Retina (tissue), 1 donor: ENCODE measurements around the gene FMN1.
A peak's percentile ranks its signal among the peaks of the same experiment; 100 is the strongest.

Source experiments
- DNase-seq: peaks from one replicate; pipeline ENCODE4 v3.0.0-alpha.2; 2016

FMN1 gene

GRCh38 chr15:33044598-33044997 lies 149.9 kb downstream of the FMN1 start:
- no peak for DNase-seq

GRCh38 chr15:33043636-33044035 lies 150.9 kb downstream of the FMN1 start:
- no peak for DNase-seq

- no peak for DNase-seq
These were observed 154.0 kb downstream of the FMN1 start for GRCh38 chr15:33040496-33040895.

DNA sequence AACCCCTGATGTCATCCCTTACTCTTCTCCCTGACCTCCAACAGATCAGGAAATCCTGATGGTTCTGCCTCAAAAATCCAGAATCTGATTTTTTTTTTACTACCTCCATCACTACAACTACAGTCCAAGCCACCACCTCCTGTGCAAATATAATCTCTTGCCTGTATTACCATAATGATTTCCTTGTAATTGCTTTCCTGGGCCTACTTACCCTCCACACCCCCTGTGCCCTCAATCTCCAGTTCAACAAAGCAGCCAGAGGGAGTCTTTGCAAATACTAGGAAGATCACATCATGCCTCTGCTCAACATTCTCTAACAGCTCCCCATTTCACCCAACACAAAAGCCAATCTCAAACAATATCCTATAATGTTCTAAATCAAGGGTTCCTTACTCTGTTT lies 159.9 kb downstream of the FMN1 start:
- DNase-seq, result no peak

- DNase-seq, result no peak
These were observed 162.5 kb downstream of the FMN1 start for GRCh38 chr15:33032053-33032452.

DNA sequence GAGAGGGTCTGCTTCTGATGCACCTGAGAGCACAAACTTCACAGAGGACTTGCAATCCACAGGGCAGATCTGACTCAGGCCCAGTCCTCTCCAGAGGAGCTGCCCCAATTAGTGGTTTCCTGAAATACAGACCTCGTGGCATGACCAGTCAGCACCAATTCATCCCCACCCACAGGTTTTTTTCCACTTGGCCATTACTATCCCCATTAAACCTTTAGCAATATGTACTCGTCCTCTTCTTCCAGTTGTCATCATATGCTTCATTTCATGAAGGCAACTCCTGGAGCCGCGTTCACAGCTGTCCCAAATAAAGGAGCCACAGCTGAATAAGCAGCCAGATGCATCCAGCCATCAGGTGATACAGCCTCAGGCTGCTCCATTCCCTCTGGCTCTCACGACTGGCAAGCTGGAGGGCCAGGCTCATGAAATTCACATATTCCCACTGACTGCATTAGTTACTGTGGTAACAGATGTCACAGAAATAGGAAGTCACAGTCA lies 163.1 kb downstream of the FMN1 start:
- peak; percentile 39 for DNase-seq

DNA sequence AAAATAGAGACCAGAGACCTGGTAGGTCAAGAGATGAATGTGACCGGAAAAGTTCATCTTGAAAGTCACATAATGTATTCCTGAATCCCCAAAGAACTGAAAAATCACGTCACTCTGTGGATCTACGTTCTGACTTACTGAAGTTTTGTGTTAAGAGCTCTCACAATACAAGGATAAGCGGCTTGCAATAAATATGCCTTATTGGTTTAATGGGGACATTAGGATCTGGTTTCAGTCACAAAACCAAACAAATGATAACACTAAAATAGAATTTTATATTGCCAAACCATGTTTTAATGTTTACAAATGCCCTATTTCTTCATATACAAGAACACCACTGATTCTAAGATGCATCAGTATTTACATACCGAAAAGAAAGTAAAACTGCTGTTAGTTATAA lies 164.2 kb downstream of the FMN1 start:
- DNase-seq, result no peak

- no peak for DNase-seq
These were observed 165.3 kb downstream of the FMN1 start for GRCh38 chr15:33029109-33029652.

DNA sequence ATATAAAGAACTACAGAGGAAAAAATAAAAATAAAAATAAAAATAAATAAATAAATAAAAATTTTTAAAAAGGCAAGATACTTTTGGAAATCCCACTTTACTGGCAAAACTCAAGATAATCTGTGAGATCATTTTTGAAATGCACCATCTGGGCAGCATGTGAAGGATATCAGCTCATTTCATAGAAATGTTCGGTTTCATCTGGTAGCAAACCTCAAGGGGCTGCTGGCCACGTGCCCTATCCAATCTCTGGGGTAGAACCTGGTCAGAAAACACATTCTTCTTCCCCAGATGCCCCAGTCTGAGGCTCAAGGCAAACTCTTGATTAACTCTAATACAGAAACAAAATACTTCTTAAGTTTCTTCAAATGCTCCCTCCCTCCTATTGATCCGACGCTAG lies 166.0 kb downstream of the FMN1 start:
- no peak for DNase-seq

DNA sequence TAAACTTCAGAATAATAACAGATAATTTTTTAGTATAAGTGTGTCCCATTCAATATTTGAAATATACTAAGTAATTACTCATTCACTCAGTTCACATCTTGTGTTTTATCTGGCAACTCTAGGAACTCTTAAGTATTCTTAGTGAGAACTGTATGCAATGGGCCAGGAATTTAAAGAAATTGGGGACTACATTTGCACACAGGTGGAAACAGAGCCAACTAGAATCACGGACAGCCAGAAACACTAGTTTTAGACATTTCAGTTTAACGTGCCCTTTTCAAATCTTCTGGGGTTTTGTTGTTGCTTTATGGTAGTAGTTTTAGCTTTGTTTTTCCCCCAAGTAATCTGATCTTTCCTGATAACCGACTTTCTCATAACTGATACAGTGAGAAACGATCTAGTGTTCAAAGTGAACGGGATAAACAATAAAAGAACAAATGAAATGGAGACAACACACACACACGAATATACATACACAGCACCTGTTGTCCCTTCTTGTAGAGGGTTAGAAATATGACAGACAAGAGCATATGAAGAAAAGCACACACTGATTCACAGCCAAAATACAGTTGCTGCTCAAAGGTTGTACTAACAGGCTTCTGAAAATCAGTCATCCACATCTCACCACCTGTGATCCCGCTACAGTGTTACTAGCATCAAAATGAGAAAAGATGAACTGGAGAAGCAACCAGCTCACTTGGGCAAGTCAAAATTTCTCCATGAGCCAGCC lies 167.0 kb downstream of the FMN1 start:
- DNase-seq, result no peak

GRCh38 chr15:33026614-33027013 lies 167.9 kb downstream of the FMN1 start:
- no peak for DNase-seq

DNA sequence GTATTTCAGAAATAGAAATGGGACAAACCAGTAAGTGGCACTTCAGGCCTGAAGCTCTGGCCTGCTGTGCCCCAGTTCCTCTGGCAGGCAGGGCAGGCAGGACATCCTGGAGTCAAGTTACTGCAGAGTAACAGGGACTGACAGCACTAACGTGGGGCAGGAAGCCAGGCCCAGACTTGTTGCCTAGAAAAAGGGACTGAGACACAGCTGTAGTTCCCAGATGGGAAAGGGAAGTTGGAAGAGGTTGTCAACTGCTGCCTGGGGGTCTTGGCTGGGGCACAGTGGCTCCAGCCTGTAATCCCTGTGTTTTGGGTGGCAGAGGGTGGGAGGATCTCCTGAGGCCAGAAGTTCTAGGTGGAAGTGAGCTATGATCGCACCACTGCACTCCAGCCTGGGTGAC lies 171.9 kb downstream of the FMN1 start:
- DNase-seq, result no peak

DNA sequence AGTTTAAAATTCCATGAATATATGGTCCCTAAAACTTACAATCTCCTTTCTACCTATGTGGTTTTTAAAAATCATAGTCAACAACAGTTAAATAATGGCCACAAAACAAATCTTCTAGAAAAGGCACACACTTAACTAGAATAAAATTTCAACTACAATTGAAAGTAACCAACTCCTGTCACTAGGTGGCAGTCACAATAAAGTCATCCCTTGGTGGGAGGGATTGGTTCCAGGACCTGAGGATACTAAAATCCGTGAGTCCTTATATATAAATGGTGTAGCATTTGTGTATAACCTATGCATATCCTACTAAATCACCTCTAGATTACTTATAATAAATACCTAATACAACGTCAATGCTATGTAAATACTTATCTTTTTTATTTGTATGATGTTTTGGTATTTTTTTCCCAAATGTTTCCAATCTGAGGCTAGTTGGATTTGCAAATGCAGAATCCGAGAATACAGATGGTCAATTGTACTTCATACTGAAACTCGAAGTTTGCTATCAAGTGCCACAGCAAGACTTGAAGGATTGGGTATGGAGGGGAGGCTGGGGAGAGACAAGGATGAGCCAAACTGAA lies 172.6 kb downstream of the FMN1 start:
- no peak for DNase-seq

DNA sequence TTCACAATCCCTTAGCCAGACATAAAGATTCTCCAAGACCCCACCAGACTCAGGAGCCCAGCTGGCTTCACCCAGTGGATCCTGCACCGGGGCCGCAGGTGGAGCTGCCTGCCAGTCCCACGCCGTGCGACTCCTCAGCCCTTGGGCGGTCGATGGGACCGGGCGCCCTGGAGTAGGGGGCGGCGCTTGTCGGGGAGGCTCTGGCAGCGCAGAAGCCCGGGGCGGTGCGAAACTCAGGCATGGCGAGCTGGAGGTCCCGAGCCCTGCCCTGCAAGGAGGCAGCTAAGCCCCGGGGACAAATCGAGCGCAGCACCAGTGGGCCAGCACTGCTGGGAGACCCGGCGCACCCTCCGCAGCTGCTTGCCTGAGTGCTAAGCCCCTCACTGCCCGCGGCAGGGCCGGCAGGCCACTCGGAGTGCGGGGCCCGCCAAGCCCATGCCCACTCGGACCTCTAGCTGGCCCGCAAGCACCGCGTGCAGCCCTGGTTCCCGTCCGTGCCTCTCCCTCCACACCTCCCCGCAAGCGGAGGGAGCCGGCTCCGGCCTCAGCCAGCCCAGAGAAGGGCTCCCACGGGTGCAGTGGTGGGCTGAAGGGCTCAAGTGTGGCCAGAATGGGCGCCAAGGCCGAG lies 175.0 kb downstream of the FMN1 start:
- no peak for DNase-seq

DNA sequence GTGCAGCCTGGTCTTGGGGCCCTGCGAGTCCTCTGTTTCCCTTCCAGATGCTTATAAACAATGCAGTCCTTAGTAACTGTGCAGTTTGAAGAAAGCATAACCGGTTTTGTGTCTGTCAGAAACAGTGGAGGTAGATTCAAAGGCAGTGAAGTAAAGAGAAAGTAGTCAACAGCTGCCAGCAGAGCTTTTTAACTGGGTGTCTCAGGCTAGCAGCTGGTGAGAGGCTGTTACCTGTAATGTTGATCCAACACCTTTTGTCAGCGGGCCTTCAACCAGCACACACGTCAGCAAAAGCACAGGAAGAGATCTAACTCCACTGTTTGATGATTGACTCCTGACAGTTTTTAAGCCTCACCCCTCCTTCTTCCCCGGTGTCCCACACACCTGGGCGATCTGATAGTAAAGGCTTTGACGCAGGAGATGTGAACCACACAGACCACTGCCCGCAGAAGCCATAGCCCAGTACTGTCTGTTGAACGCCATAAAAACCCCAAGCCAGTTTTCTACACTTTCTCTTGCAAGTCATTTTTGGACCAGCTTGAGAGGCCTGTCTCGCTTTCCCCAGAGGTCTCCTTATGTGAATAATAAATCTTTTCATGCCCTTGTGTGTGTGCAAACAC lies 178.0 kb downstream of the FMN1 start:
- DNase-seq, result no peak

- no peak for DNase-seq
These were observed 179.9 kb downstream of the FMN1 start for GRCh38 chr15:33014586-33014985.

GRCh38 chr15:33013827-33014445 lies 180.6 kb downstream of the FMN1 start:
- no peak for DNase-seq

GRCh38 chr15:33011976-33012375 lies 182.5 kb downstream of the FMN1 start:
- no peak for DNase-seq

DNA sequence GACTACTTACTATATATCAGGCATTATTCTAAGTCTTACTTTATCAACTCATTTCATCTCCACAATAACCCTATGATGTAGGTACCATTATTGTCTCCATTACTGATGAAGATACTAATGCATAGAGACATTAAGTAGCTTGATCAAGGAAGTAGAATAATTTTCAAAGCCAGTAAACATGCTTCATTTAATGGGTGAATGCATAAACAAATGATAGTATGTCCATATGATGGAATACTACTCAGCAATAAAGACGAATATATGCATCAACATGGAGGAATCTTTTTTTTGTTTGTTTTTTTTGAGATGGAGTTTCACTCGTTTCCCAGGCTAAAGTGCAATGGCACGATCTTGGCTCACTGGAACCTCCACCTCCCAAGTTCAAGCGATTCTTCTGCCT lies 184.9 kb downstream of the FMN1 start:
- DNase-seq, result no peak

- no peak for DNase-seq
These were observed 185.5 kb downstream of the FMN1 start for GRCh38 chr15:33009026-33009425.

DNA sequence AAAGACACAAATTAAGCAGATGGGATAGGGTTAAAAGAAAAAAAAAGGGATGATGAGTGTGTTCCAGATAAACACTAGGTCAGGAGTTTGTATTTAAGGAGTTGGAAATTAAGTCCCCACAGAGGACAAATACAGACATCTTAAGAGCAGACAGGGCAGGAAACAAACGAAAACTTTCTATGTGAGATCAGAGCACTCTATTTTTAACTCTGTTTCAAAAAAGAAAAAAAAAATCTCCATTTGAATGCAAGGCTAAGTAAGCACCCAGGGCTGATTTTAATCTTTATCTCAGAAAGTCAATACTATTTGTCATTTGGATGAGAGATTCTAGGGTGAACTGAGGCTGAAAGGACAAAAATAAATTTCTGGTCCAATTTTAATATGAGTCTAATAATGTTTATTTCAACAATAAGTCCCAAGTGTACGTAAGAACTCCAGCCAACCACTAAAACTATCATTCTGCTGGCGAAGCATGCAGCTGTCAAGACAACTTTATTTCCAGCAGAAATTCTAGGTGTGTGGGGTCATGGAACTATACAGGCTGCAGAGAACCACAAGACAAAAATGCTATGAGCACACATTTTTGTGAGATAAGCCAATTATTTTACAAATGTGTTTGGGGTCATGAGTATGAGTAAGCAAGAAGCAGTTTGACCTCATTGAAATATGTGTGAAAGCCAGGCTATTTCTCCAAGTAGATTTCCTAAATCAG lies 186.1 kb downstream of the FMN1 start:
- DNase-seq, result no peak

DNA sequence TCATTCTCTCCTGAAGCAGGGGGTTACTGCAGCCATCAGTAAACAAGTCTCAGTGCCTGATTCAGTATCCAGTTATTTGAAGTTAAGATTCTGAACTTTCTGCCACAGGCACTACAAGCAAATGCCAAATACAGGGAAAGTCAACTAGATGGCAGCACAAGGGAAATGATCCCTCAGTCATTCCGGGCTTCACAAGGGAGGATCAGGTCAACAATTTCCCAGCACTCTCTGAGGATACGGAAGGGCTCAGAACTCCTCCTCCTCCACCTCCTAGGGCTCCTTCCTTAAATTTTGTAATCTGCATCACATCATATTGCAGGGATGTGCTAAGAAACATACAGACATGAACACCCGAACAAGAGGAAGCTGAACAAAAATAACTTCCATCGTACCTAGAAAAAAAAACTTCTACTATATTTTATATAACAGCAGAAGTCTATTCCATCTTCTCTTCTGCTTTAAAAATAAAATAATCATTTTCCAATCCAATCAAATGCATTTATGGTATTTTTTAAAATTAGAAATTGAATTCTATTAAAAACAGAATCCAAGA lies 187.1 kb downstream of the FMN1 start:
- DNase-seq, result no peak
